ENCODE measurements around the gene ABHD18. TPM values are rescaled to one million over a fixed set of nuclear protein-coding genes. Genes with fewer than 3 reads are reported as not detected.

Gene ABHD18
- polyA plus RNA-seq, 2 of the 4 experiments (the other 2 are of a cell fraction), result 4.5 to 5.1 TPM

- DNase-seq (ENCODE audit: low read depth in 1 of 2, low spot score in 1 of 2), result no peak
- Histone ChIP-seq H3K4me2 (no peak overlapping the region), H3K4me1 (no peaks in the 10 kb centered on the region), H3K9me3 (no peaks in the 10 kb centered on the region), H3K27ac (no peak overlapping the region), H3K4me3 (no peak overlapping the region)
- ChIA-PET POLR2A (no interaction called here), CTCF (interaction anchor here (0.8 kb wide), 1 partner anchor 10 kb away, joined by 4 read pairs; no protein-coding TSS in a partner anchor)
- FAIRE-seq, result no peak
- TF ChIP-seq MYC (IDR thresholded peaks at IDR 0.05; ENCODE audit: borderline replicate concordance, low read length) (no peak), ZC3H11A (IDR thresholded peaks at IDR 0.05) (no peak), EHF (CRISPR knock-in tag; IDR thresholded peaks at IDR 0.05) (no peak), MAFK (IDR thresholded peaks at IDR 0.05; ENCODE audit: partially characterized antibody) (peak; percentile 96)
- ATAC-seq, result no peak
- WGBS (ENCODE audit: missing lambda C conversion rate), result 75% methylated on average over 4 of the region's 4 CpGs
Measured at GRCh38 chr4:128076464-128076863, 111.3 kb downstream of the ABHD18 start.

Other genes starting within 250 kb of the ABHD18 start
- gene SLC25A31, start 235.0 kb upstream of the ABHD18 start, polyA plus RNA-seq (2011; rRNA removed), result not detected in 2 replicates
- gene SLC25A31, start 235.0 kb upstream of the ABHD18 start, polyA plus RNA-seq (2017; fragmentation: RNase III; extraction: RNeasy Plus Mini Kit Qiagen cat#74134 plus additional on column Dnase treatment), result not detected in 3 replicates
- gene HSPA4L, start 183.1 kb upstream of the ABHD18 start, polyA plus RNA-seq (2011; rRNA removed), result 9.2 and 12.1 TPM in 2 replicates
- 10.3 to 14.8 TPM (median 10.9 TPM) in 3 replicates for gene HSPA4L, start 183.1 kb upstream of the ABHD18 start, polyA plus RNA-seq (2017; fragmentation: RNase III; extraction: RNeasy Plus Mini Kit Qiagen cat#74134 plus additional on column Dnase treatment)
- gene PLK4, start 84.5 kb upstream of the ABHD18 start, polyA plus RNA-seq (2011; rRNA removed), result 28.5 and 34.2 TPM in 2 replicates
- gene PLK4, start 84.5 kb upstream of the ABHD18 start, polyA plus RNA-seq (2017; fragmentation: RNase III; extraction: RNeasy Plus Mini Kit Qiagen cat#74134 plus additional on column Dnase treatment), result 15.6 to 18.4 TPM (median 17.8 TPM) in 3 replicates
- gene MFSD8, start 233 bp upstream of the ABHD18 start, polyA plus RNA-seq (2011; rRNA removed), result 16.4 and 22.3 TPM in 2 replicates
- gene MFSD8, start 233 bp upstream of the ABHD18 start, polyA plus RNA-seq (2017; fragmentation: RNase III; extraction: RNeasy Plus Mini Kit Qiagen cat#74134 plus additional on column Dnase treatment), result 9.5 to 10.1 TPM (median 9.6 TPM) in 3 replicates
- gene LARP1B, start 95.9 kb downstream of the ABHD18 start, polyA plus RNA-seq (2011; rRNA removed), result 14.1 and 25.6 TPM in 2 replicates
- gene LARP1B, start 95.9 kb downstream of the ABHD18 start, polyA plus RNA-seq (2017; fragmentation: RNase III; extraction: RNeasy Plus Mini Kit Qiagen cat#74134 plus additional on column Dnase treatment), result 8.6 to 9.2 TPM (median 9.2 TPM) in 3 replicates